ENCODE results near the gene FBLN5. TPM values are rescaled to one million over a fixed set of nuclear protein-coding genes. Genes with fewer than 3 reads are reported as not detected.
A peak's percentile ranks its signal among the peaks of the same experiment; 100 is the strongest.

Gene FBLN5
- total and polyA plus RNA-seq, 4 donors, result 3.9 to 21.8 (median 14.8) TPM

DNA sequence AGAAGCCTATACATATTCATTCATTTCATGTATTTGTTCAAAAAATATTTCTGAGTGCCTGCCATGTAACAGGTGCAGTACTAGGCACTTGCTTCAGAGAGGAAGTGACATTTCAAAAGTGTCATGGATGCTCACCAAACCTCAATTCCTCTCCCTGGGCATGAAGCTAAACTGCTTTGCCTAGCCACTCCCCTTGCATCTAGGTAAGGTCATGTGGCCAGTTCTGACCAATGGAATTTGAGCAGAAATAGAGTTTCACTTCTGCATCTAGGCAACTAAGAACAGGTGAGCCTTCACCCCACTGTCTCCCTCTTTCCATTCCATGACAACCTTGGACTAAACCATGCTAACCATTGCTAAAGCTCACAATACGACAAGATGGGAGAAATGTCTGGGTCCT, 107.7 kb downstream of the FBLN5 start:
- WGBS, result 94% methylated on average over 1 of the region's 1 CpG
- peaks cover 0 to 12% (median 5%) of the 10 kb centered on the region in 4 donors for H3K4me1 ChIP-seq (ENCODE audit: control insufficient read depth in 4 of 4, insufficient read depth in 4 of 4, low read length in 3 of 4)
- no peak for DNase-seq (ENCODE audit: low spot score)

DNA sequence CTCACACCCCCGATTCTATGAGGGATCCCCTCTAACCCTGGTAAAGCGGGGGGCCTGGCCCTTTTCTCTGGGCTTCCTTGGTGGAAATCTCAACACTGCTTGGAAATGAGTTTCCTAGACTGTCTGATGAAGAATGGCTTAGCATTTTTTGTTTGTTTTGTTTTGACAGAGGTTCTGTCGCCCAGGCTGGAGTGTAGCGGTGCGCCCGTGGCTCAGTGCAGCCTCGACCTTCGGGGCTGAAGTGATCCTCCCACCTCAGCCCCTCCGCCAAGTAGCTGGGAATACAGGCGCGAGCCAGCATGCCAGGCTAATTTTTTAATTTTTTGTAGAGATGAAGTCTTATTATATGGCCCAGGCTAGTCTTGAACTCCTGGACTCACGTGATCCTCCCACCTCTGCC, 110.4 kb downstream of the FBLN5 start:
- Histone ChIP-seq H3K27ac (ENCODE audit: low read depth in 1 of 2, low read length in 2 of 2) (no peak overlapping the region), H3K4me3 (ENCODE audit: low read depth in 1 of 3, low read length in 3 of 3) (no peak overlapping the region), H3K36me3 (ENCODE audit: control insufficient read depth in 4 of 4, insufficient read depth in 3 of 4, low read depth in 1 of 4, low read length in 3 of 4) (no peaks in the 10 kb centered on the region), H3K4me1 (ENCODE audit: control insufficient read depth in 4 of 4, insufficient read depth in 4 of 4, low read length in 3 of 4) (peaks cover 0 to 12% (median 5%) of the 10 kb centered on the region in 4 donors), H3K9ac (ENCODE audit: low read depth in 1 of 2, low read length in 2 of 2) (no peak overlapping the region), H3K27me3 (ENCODE audit: control insufficient read depth in 4 of 4, insufficient read depth in 4 of 4, low read length in 3 of 4) (peaks cover 0 to 3% (median 0%) of the 10 kb centered on the region in 4 donors), H3K9me3 (ENCODE audit: control insufficient read depth in 4 of 4, low read length in 3 of 4) (no peaks in the 10 kb centered on the region)
- 72% methylated on average over 12 of the region's 12 CpGs for WGBS
- no peak for TF ChIP-seq EGR1 (IDR thresholded peaks at IDR 0.05; ENCODE audit: low read depth in 2 of 2)
- TF ChIP-seq, protein P1, sequence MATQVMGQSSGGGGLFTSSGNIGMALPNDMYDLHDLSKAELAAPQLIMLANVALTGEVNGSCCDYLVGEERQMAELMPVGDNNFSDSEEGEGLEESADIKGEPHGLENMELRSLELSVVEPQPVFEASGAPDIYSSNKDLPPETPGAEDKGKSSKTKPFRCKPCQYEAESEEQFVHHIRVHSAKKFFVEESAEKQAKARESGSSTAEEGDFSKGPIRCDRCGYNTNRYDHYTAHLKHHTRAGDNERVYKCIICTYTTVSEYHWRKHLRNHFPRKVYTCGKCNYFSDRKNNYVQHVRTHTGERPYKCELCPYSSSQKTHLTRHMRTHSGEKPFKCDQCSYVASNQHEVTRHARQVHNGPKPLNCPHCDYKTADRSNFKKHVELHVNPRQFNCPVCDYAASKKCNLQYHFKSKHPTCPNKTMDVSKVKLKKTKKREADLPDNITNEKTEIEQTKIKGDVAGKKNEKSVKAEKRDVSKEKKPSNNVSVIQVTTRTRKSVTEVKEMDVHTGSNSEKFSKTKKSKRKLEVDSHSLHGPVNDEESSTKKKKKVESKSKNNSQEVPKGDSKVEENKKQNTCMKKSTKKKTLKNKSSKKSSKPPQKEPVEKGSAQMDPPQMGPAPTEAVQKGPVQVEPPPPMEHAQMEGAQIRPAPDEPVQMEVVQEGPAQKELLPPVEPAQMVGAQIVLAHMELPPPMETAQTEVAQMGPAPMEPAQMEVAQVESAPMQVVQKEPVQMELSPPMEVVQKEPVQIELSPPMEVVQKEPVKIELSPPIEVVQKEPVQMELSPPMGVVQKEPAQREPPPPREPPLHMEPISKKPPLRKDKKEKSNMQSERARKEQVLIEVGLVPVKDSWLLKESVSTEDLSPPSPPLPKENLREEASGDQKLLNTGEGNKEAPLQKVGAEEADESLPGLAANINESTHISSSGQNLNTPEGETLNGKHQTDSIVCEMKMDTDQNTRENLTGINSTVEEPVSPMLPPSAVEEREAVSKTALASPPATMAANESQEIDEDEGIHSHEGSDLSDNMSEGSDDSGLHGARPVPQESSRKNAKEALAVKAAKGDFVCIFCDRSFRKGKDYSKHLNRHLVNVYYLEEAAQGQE (IDR thresholded peaks at IDR 0.05), result no peak
- no peak for TF ChIP-seq RAD21 (IDR thresholded peaks at IDR 0.05)
- no peak for DNase-seq (ENCODE audit: low spot score)

More for the DNA sequence above, 107.7 kb downstream of the FBLN5 start:
- no peaks in the 10 kb centered on the region for H3K36me3 ChIP-seq (ENCODE audit: control insufficient read depth in 4 of 4, insufficient read depth in 3 of 4, low read depth in 1 of 4, low read length in 3 of 4)
- no peak overlapping the region for H3K4me3 ChIP-seq (ENCODE audit: low read depth in 1 of 3, low read length in 3 of 3)
- no peaks in the 10 kb centered on the region for H3K27me3 ChIP-seq (ENCODE audit: control insufficient read depth in 4 of 4, insufficient read depth in 4 of 4, low read length in 3 of 4)
- TF ChIP-seq, protein P2, sequence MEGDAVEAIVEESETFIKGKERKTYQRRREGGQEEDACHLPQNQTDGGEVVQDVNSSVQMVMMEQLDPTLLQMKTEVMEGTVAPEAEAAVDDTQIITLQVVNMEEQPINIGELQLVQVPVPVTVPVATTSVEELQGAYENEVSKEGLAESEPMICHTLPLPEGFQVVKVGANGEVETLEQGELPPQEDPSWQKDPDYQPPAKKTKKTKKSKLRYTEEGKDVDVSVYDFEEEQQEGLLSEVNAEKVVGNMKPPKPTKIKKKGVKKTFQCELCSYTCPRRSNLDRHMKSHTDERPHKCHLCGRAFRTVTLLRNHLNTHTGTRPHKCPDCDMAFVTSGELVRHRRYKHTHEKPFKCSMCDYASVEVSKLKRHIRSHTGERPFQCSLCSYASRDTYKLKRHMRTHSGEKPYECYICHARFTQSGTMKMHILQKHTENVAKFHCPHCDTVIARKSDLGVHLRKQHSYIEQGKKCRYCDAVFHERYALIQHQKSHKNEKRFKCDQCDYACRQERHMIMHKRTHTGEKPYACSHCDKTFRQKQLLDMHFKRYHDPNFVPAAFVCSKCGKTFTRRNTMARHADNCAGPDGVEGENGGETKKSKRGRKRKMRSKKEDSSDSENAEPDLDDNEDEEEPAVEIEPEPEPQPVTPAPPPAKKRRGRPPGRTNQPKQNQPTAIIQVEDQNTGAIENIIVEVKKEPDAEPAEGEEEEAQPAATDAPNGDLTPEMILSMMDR (IDR thresholded peaks at IDR 0.05; ENCODE audit: low read depth, low read length, missing input control), result no peak
- no peak for TF ChIP-seq NR2F2 (IDR thresholded peaks at IDR 0.05)
- TF ChIP-seq YY1 (IDR thresholded peaks at IDR 0.05), result no peak
- TF ChIP-seq SP1 (IDR thresholded peaks at IDR 0.05), result no peak
- TF ChIP-seq, protein P3, sequence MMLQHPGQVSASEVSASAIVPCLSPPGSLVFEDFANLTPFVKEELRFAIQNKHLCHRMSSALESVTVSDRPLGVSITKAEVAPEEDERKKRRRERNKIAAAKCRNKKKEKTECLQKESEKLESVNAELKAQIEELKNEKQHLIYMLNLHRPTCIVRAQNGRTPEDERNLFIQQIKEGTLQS (IDR thresholded peaks at IDR 0.05), result no peak
- TF ChIP-seq GABPA (IDR thresholded peaks at IDR 0.05 in 1 of 2, conservative IDR thresholded peaks at IDR 0.05 in 1 of 2), result no peak
- TF ChIP-seq RAD21 (IDR thresholded peaks at IDR 0.05), result no peak
- H3K9ac ChIP-seq (ENCODE audit: low read depth in 1 of 2, low read length in 2 of 2), result no peak overlapping the region
- H3K27ac ChIP-seq (ENCODE audit: low read depth in 1 of 2, low read length in 2 of 2), result no peak overlapping the region
- no peaks in the 10 kb centered on the region for H3K9me3 ChIP-seq (ENCODE audit: control insufficient read depth in 4 of 4, low read length in 3 of 4)

DNA sequence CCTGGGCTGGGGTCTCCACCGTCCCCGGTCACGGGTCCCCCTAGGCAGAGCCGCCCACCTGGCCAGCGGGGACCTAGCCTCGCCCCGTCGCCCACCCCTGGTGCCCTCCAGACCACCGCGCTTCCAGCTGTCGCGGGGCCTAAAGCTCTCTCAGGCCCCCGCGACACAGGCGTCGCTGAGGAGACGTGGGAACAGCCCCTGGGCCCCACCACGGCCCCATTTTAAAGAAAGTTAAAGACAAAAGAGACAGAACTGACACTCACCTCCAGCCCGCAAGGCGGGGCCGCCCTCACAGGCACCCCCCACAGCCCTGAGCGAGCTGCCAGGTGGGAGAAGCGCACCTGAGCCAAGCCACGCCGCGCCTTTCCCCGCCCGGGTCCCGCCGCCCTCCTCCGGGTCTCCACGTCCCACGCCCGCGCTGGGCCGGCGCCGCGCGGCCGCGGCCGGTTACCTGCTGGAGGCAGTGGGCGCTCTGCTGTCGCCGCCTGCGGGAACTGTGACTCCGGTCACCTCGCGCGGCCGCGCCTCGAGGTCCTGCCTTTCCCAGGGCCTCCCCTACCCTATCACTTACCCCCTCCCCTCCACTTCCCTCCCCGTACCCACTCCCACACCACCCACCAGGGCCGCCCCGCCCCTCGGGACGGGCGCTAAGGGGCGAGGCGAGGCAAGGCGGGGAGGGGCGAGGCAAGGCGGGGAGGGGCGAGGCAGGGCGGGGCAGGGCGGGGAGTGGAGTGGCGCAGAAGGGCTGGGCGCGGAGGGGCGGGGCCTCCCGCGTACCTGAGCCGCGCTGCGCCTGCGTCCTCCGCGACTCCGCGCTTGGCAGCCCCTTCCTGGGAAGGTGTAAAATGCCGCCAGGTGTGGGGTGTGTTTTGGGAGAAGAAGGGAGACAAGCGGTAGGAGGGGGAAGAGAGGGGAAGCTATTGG, 111.3 kb downstream of the FBLN5 start:
- Histone ChIP-seq H3K4me1 (ENCODE audit: control insufficient read depth in 4 of 4, insufficient read depth in 4 of 4, low read length in 3 of 4) (peaks cover 0 to 12% (median 5%) of the 10 kb centered on the region in 4 donors), H3K27me3 (ENCODE audit: control insufficient read depth in 4 of 4, insufficient read depth in 4 of 4, low read length in 3 of 4) (peaks cover 0 to 3% (median 0%) of the 10 kb centered on the region in 4 donors), H3K9ac (ENCODE audit: low read depth in 1 of 2, low read length in 2 of 2) (peak overlapping the region; percentile 28 to 32), H3K4me3 (ENCODE audit: low read depth in 1 of 3, low read length in 3 of 3) (peak overlapping the region in 2 of 3 donors; percentile 57 to 60), H3K36me3 (ENCODE audit: control insufficient read depth in 4 of 4, insufficient read depth in 3 of 4, low read depth in 1 of 4, low read length in 3 of 4) (no peaks in the 10 kb centered on the region), H3K9me3 (ENCODE audit: control insufficient read depth in 4 of 4, low read length in 3 of 4) (no peaks in the 10 kb centered on the region), H3K27ac (ENCODE audit: low read depth in 1 of 2, low read length in 2 of 2) (peak overlapping the region; percentile 48 to 50)
- DNase-seq (ENCODE audit: low spot score), result peak; percentile 39
- 4% methylated on average over 84 of the region's 84 CpGs for WGBS
- TF ChIP-seq EGR1 (IDR thresholded peaks at IDR 0.05; ENCODE audit: low read depth in 2 of 2) (no peak), JUND (IDR thresholded peaks at IDR 0.05) (no peak), HNF4G (IDR thresholded peaks at IDR 0.05) (no peak), FOXA1 (IDR thresholded peaks at IDR 0.05) (no peak), RAD21 (IDR thresholded peaks at IDR 0.05) (no peak), RXRA (IDR thresholded peaks at IDR 0.05) (no peak)
- TF ChIP-seq, protein P2 (IDR thresholded peaks at IDR 0.05; ENCODE audit: low read depth, low read length, missing input control), result no peak
- TF ChIP-seq, protein P1 (IDR thresholded peaks at IDR 0.05), result no peak

All from liver (tissue), 9 donors.